Measurements from ENCODE around the gene GRIK2.

Gene GRIK2

GRCh38 chr6:101541894-101542293 lies 148.4 kb downstream of the GRIK2 start:
- H3K4me3 ChIP-seq (ENCODE audit: low read depth, low read length): no peak overlapping the region
- no peak for TF ChIP-seq CTCF (IDR thresholded peaks at IDR 0.05; ENCODE audit: insufficient read depth, low read depth, low read length, missing control alignments)
- DNase-seq (ENCODE audit: low read depth): no peak

GRCh38 chr6:101543796-101544195 lies 150.3 kb downstream of the GRIK2 start:
- no peak for TF ChIP-seq CTCF (IDR thresholded peaks at IDR 0.05; ENCODE audit: insufficient read depth, low read depth, low read length, missing control alignments)
- no peak overlapping the region for H3K4me3 ChIP-seq (ENCODE audit: low read depth, low read length)
- no peak for DNase-seq (ENCODE audit: low read depth)

DNA sequence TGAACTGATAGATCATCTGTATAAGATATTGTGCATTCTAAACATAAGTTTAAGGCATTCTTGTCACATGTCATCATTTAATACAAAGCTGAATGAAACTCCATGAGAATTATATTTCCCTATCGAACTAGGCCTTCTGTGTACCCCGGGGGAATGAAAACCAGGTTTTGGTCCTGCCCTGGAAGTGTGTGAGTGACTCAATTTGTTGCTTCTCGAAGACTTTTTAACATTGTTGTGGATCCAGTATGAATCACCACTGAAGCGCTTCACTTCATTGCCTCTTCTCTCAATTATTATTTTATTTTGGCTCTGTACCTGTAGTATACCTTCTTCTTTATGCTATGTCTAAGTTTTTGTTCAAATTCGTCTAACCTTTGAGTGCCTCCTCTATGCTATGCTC lies 150.8 kb downstream of the GRIK2 start:
- H3K4me3 ChIP-seq (ENCODE audit: low read depth, low read length): no peak overlapping the region
- DNase-seq (ENCODE audit: low read depth): no peak
- no peak for TF ChIP-seq CTCF (IDR thresholded peaks at IDR 0.05; ENCODE audit: insufficient read depth, low read depth, low read length, missing control alignments)

DNA sequence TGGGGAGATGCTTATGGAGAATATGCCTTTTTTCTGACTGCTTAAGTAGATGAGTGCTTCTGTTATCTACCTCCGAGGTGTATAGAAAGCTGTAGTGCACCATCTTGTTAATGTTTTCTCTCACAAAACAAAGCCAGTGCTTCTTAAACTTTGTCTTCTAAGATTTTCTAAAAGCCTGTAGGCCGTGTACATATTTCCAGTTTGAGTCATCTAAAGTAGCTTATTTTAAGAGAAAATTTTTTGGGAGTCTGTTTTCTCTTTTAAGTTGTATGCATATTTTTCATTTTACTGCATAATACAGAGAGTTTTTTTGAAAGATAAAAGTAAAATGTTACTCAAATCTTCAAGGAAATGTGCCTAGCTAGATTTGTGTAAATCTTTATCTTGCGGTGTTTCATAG lies 151.7 kb downstream of the GRIK2 start:
- no peak overlapping the region for H3K4me3 ChIP-seq (ENCODE audit: low read depth, low read length)
- no peak for DNase-seq (ENCODE audit: low read depth)
- no peak for TF ChIP-seq CTCF (IDR thresholded peaks at IDR 0.05; ENCODE audit: insufficient read depth, low read depth, low read length, missing control alignments)

DNA sequence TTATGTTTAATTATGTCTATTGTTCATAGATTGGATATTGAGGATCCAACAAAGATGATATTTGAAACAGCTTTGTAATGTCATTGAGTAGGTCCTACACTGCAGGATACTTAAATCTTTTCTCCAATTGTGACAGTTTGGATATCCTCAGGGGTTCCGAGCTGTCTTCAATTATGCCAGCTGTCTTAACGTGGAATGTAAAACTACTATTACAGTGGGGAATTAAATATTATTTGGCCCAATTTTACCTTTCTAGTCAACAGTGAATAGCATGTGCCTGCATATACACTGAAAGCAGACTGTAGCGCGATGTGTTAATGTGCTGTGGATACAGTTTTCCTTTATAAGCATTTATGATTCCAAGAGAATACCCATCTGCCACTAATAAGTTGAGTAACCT lies 156.9 kb downstream of the GRIK2 start:
- DNase-seq (ENCODE audit: low read depth): no peak
- H3K4me3 ChIP-seq (ENCODE audit: low read depth, low read length): no peak overlapping the region
- TF ChIP-seq CTCF (IDR thresholded peaks at IDR 0.05; ENCODE audit: insufficient read depth, low read depth, low read length, missing control alignments): no peak

DNA sequence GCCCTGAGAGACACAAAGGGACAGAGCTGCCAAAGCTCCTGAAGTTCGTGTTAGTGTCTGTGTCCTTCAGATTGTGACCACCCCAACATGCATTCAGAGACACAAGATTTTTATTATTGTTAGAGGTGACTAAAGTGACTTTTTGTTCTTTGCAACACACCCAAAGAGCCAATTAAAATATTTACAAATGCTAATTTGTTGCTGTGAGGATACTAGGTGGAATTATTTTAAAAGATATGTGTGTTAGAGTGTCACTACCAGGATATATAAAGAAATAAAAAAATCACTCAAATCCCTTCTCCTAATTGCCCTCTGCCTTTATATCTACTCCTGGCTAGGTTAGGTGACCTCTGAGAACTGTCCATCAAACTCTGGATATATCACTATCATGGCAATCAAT lies 160.7 kb downstream of the GRIK2 start:
- no peak overlapping the region for H3K4me3 ChIP-seq (ENCODE audit: low read depth, low read length)
- TF ChIP-seq CTCF (IDR thresholded peaks at IDR 0.05; ENCODE audit: insufficient read depth, low read depth, low read length, missing control alignments): no peak
- DNase-seq (ENCODE audit: low read depth): no peak

DNA sequence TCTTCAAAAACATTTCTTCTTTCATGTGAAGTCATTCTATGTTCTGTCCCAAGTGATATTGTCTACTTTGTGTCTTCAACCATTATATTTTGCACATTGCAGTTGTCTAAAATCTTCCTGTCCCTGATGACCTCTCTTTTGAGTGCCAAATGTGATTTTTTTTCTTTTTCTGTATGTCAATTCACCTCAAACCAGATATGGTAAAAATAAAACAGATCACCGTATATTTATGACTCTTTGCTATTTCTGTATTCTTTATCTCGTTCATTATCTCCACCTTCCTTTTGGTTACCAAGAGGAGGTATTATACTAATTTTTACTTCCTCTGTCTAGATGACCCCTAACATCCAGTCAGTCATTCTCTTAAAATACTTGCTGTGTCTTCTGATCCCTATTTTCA lies 165.2 kb downstream of the GRIK2 start:
- no peak for DNase-seq (ENCODE audit: low read depth)
- H3K4me3 ChIP-seq (ENCODE audit: low read depth, low read length): no peak overlapping the region
- TF ChIP-seq CTCF (IDR thresholded peaks at IDR 0.05; ENCODE audit: insufficient read depth, low read depth, low read length, missing control alignments): no peak
